SH-SY5Y (cell line): Measurements from ENCODE around the gene CTIF.

ENCODE experiments used
- GATA2 ChIP-seq: IDR thresholded peaks from 2 replicates; pipeline ENCODE4 v1.6.1; 2011; ENCODE audit warnings: mild to moderate bottlenecking, low read depth, low read length
- GATA3 ChIP-seq: IDR thresholded peaks from 2 replicates; pipeline ENCODE4 v1.6.1; 2011; ENCODE audit warnings: low read depth, mild to moderate bottlenecking, low read length, moderate library complexity

DNA sequence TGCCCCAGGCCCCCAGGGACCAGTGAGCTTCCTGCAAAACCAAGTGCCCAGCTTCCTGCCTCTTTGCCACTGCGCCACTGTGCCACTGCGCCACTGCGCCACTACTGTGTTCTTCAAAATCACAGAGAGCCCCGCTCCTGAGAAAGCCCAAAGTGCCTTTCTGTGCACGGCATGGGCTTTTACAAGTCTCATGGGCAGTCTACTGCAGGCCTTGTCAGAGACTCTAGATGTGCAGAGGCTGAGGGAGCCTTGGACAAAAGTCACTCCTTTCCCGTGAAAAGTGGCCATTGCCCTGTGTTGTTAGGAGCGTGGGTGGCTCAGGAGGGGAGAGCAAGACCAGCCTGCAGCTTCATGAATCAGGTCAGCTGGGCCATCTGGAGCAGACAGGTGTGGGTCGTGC, 231.4 kb downstream of the CTIF start:
- TF ChIP-seq GATA2 (no peak), GATA3 (no peak)
